Measurements from ENCODE around the gene EXOC6. TPM values are rescaled to one million over a fixed set of nuclear protein-coding genes. Genes with fewer than 3 reads are reported as not detected.

The EXOC6 gene
- total RNA-seq, 6 experiments from 2014 or later = 5.5 to 15.6 (median 9.9) TPM

DNA sequence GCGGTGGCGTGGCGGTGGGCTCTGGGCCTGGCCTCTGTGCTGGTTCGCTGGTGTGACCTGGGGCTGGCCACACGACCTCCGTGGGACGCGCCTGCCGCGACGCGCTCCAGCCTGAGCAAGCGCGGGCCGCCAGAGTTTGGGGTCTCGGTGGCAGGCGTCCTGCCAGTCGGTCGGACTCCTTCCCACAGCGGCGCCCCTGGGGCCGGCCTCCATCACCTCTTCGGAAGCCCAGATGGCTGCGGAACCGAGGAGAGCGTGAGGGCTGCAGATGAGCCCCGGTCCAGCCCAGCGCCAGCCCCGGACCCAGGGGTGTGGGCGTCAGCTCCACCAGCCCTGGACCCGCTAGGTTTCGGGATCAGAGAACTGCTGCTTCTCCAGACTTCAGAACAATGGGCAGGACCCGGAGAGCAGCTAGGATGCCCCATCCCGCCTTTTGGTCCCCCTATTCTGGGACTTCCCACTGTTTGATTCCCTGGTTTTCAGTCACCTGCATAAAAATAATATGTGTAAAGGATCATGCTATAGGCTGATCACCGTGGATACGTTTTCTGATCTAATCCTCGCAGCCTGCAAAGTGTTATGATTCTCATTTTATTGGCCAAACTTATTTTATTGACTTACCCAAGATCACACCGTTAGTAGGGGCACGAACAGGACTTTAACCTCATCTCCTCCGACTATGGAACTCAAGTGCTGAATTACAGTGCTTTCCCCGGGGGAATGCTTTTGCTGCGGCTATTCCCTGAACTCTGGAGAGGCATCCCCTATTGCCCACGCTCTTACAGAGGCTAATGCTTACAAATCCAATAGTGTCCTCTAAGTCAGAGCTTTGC, 215.0 kb downstream of the EXOC6 start:
- Histone ChIP-seq H3K36me3 (peaks cover 0 to 2% (median 0%) of the 10 kb centered on the region in 4 donors), H3K4me1 (peaks cover 0 to 33% (median 0%) of the 10 kb centered on the region in 4 donors), H3K27me3 (peaks cover 0 to 15% of the 10 kb centered on the region in 2 donors), H3K9me3 (no peaks in the 10 kb centered on the region), H3K27ac (no peak overlapping the region), H3K4me3 (peak overlapping the region in 1 of 3 donors; percentile 8)
- intact Hi-C loops (cut with DNase I) = no loop called here
- TF ChIP-seq CTCF (IDR thresholded peaks at IDR 0.05) (no peak), POLR2A (IDR thresholded peaks at IDR 0.05) (no peak)
- ATAC-seq (no peak), DNase-seq (no peak)
- 34% methylated on average over 13 of the region's 43 CpGs for WGBS (ENCODE audit: insufficient coverage, low coverage, low lambda C conversion rate, missing lambda C conversion rate)

GRCh38 chr10:93063977-93064660, 215.8 kb downstream of the EXOC6 start:
- DNase-seq (no peak), ATAC-seq (no peak)
- no peaks in the 10 kb centered on the region for H3K9me3 ChIP-seq
- H3K27me3 ChIP-seq = peaks cover 0 to 15% of the 10 kb centered on the region in 2 donors
- intact Hi-C loops (cut with DNase I) = no loop called here
- peaks cover 0 to 37% (median 0%) of the 10 kb centered on the region in 4 donors for H3K4me1 ChIP-seq
- TF ChIP-seq POLR2A (IDR thresholded peaks at IDR 0.05) (no peak), CTCF (IDR thresholded peaks at IDR 0.05) (no peak)
- 20% methylated on average over 1 of the region's 9 CpGs for WGBS (ENCODE audit: insufficient coverage, low coverage, low lambda C conversion rate, missing lambda C conversion rate)
- H3K4me3 ChIP-seq = no peak overlapping the region
- no peaks in the 10 kb centered on the region for H3K36me3 ChIP-seq
- H3K27ac ChIP-seq = no peak overlapping the region

DNA sequence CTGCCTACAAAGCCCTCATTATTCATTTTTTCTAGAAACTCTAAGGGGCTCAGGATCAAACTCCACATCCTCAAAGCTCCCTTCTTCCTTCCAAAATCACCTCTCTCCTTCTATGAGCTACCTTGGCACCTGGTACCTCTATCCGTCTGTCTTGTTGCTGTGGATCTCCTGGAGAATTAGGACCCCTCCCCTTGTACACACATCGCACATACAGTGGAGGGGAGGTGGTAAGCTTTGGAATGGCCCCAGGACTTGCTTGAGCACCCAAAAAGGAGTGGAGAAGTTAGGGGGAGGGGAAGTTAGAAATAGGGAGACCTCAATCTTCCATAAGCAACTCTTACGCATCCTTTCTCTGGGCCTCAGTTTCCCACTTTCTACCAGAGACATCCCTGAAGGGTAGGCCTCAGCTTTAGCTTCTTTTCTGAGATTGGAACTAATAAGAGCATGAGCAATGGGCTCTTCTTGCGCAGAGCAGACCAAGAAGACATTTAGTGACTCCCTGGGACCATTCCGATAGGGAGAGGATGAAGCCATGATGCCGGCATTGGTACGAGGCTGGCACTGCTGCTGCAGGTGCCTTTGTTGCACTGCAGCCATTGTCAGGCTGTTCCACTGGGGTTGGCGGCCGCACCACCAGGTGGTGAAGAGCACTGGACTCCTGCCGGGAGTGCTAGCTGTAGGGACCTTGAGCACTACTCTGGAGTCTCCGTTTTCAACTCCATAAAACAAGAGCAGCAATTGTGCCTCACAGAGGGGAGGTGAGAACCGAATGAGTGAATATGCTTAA, 216.7 kb downstream of the EXOC6 start:
- intact Hi-C loops (cut with DNase I) = no loop called here

More for the DNA sequence above, 216.7 kb downstream of the EXOC6 start:
- no peaks in the 10 kb centered on the region for H3K9me3 ChIP-seq
- DNase-seq (no peak), ATAC-seq (no peak)
- WGBS (ENCODE audit: insufficient coverage, low coverage, low lambda C conversion rate, missing lambda C conversion rate) = 80% methylated on average over 5 of the region's 12 CpGs
- H3K27ac ChIP-seq = no peak overlapping the region
- H3K27me3 ChIP-seq = peaks cover 0 to 15% of the 10 kb centered on the region in 2 donors
- no peak for TF ChIP-seq POLR2A (IDR thresholded peaks at IDR 0.05)
- no peak for TF ChIP-seq CTCF (IDR thresholded peaks at IDR 0.05)
- H3K4me3 ChIP-seq = no peak overlapping the region
- H3K36me3 ChIP-seq = no peaks in the 10 kb centered on the region
- peaks cover 0 to 37% (median 0%) of the 10 kb centered on the region in 4 donors for H3K4me1 ChIP-seq
